NK-92 (cell line): ENCODE data around the gene PIH1D1.
"Not testable (repeated sequence)": the region's sequence is repeated elsewhere in the genome, so short reads cannot be mapped to it uniquely, and the experiment has no call there.

Experiments
- DNase-seq: peaks from one replicate; lab custom pipeline; 2025; ENCODE audit not compliant: unreplicated experiment; lab: John Stamatoyannopoulos, UW

PIH1D1 gene

GRCh38 chr19:49481020-49481683 lies 29.5 kb upstream of the PIH1D1 start:
- no peak for DNase-seq

GRCh38 chr19:49479975-49480628 lies 28.5 kb upstream of the PIH1D1 start:
- no peak for DNase-seq

- DNase-seq, result no peak
These were observed 24.6 kb upstream of the PIH1D1 start for GRCh38 chr19:49475995-49476880.

DNA sequence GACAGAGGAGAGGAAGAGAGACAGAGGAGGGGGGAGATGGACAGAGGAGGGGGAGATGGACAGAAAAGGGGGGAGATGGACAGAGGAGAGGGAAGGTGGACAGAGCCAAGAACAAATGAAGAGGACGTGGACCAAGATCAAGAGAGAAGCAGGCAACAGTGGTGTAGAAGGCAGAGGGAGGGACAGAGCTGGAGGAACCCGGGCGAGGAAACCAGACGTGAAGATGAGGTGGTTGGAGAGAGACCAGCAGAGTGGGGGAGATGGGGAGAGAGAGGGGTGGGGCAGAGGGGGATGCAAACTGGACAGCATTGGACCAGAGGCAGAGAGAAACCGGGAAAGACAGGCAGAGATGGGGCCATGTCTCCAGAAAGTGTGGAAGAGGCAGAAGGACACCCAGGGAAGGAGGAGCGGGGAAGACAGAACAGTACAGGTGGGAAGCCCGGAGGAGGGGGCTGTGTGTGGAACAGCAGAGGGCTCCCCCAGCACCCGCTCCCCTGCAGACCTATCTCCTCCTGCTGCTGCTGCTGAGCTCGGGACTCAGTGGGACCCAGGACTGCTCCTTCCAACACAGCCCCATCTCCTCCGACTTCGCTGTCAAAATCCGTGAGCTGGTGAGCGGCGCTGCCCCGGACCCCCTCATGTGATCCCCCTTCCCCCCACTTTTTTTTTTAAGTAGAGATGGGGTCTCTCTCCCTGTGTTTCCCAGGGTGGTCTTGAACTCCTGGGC lies 23.7 kb upstream of the PIH1D1 start:
- no peak for DNase-seq

DNA sequence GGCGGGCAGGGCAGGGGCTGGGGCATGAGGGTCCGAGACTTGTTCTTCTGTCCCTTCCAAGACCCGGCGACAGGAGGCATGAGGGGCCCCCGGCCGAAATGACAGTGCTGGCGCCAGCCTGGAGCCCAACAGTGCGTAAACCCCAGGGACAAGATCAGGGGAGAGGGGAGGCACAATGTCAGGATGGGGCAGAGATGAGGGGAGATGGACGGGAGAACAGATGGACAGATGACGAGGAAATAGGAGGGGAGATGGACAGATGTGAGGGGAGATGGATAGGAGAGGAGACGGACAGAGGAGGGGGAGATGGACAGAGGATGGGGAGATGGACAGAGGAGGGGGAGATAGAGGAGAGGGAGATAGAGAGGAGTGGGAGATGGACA lies 22.9 kb upstream of the PIH1D1 start:
- DNase-seq, result no peak

GRCh38 chr19:49473868-49474541 lies 22.4 kb upstream of the PIH1D1 start, which contains the start of gene FLT3LG:
FLT3LG (plus strand) TSS chr19:49474215; CDS start chr19:49474640, 425 bp downstream.
- peak; percentile 84 for DNase-seq

DNA sequence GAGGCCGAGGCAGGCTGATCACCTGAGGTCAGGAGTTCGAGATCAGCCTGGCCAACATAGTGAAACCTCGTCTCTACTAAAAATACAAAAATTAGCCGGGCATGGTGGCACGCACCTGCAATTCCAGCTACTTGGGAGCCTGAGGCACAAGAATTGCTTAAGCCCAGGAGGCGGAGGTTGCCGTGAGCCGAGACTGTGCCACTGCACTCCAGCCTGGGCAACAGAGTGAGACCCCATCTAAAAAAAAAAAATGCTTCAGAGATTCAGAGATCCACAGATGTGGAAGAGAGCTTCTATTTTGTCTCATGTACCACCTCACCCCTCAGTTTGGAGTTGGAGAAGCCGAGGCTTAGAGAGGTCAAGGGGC lies 21.9 kb upstream of the PIH1D1 start:
- not testable (repeated sequence) for DNase-seq

- DNase-seq, result no peak
These were observed 21.3 kb upstream of the PIH1D1 start for GRCh38 chr19:49472936-49473335.

DNA sequence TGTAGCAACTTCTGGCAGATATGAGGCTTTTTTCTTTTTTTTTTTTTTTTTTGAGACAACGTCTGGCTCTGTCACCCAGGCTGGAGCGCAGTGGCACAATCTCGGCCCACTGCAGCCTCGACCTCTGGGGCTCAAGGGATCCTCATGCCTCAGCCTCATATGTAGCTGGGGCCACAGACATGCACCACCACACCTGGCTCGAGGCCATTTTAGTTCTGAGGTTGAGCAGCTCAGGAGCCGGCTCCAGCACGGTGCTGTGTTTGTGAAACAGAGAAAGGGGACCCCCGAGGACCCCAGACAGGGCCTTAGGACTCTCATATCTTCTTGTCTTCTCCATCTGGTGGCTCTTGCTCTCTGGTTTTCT lies 19.0 kb upstream of the PIH1D1 start:
- DNase-seq, result no peak

DNA sequence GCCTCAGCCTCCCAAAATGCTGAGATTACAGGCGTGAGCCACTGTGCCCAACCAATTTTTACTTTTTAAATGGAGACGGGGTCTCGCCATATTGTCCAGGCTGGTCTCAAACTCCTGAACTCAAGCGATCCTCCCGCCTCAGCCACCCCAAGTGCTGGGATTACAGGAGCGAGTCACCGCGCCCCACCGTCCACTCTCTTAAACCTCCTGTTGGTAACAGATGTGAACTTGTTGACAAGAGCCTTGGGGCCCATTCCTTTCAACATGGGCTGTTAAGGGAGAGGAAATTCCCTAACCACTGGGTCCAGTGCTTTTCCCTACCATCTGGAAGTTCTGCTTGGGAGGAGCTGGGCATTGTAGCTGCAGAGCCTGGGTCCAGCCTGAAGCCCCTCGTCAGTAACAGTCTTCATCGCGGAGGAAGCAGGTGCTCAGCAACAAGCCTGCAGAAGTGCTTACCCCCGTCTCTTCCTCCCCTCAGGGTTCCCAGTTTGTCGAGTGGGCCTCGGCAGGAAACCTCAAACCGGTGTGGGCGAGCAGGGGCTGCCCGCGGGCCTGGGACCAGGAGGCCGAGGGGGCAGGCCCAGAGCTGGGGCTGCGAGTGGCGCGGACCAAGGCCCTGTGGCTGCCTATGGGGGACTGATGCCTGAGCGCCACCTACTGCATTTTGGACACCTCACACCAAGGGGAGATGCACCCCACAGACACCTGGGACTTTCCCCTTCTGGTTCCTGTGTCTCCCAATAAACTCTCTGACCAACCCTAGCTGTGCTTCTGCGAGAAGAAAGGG lies 18.4 kb upstream of the PIH1D1 start:
- no peak for DNase-seq

DNA sequence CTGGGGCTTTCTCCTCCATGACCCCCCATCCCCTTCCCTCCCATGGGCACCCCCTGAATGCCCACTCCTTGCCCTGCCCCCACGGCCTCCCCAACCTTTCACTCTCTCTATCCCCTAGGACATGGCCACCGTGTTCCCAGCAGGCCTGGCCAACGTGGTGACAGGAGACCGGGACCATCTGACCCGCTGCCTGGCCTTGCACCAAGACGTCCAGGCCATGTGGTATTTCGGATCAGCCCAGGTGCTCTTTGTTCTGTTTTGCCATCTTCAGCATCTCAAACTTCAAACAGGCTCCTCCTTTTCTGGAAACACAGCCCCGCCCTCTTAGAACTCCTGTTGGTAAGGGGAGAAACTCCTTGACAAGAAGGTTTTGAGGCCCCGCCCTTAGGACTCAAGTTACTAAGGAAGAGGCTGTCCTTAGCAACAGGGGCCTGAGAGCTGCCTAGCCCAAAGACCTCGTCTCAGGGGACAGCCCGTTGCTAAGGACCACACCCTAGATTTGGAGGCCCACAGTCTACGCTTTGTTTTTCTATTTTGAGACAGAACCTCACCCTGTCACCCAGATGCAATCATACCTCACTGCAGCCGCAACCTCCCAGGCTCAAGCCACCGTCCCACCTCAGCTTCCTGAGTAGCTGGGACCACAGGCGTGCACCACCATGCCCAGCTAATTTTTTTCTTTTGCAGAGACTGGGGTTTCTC lies 17.3 kb upstream of the PIH1D1 start:
- peak; percentile 59 for DNase-seq

- DNase-seq, result no peak
These were observed 16.6 kb upstream of the PIH1D1 start for GRCh38 chr19:49468199-49468598.

DNA sequence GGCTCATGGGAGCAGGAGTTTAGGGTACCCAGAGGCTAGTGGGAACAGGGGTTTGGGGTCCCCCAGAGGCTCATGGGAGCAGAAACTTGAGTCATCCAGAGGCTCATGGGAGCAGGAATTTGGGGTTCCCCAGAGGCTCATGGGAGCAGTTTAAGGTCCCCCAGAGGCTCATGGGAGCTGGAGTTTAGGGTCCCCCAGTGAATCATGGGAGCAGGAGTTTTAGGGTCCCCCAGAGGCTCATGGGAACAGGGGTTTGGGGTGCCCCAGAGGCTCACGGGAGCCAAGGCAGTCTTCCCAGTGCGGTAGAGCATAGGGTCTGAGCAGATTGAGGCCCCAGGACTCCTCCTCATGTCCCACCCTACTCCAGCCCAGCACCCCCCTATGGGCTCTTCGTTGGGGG lies 13.8 kb upstream of the PIH1D1 start:
- DNase-seq, result no peak

- no peak for DNase-seq
These were observed 12.5 kb upstream of the PIH1D1 start for GRCh38 chr19:49463960-49464740.

GRCh38 chr19:49462492-49462891 lies 10.9 kb upstream of the PIH1D1 start:
- DNase-seq, result no peak

DNA sequence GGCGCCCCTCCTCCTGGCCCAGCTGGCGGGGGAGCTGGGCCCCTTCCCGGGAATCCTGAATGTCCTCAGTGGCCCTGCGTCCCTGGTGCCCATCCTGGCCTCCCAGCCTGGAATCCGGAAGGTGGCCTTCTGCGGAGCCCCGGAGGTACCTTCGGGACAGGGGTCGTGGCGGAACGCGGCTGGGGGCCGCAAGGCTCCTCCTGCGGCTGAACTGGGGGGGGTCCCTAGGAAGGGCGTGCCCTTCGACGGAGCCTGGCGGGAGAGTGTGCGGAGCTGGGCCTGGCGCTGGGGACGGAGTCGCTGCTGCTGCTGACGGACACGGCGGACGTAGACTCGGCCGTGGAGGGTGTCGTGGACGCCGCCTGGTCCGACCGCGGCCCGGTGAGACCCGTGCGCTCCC lies 10.0 kb upstream of the PIH1D1 start:
- no peak for DNase-seq

- DNase-seq, result not testable (repeated sequence)
These were observed 9.5 kb upstream of the PIH1D1 start for GRCh38 chr19:49461130-49461529.

- DNase-seq, result no peak
These were observed 7.8 kb upstream of the PIH1D1 start for GRCh38 chr19:49459388-49459787.

GRCh38 chr19:49458567-49458903 lies 6.9 kb upstream of the PIH1D1 start:
- DNase-seq, result no peak
